HG03280 (cell line): ENCODE measurements around the gene CGB8.
"Not testable (repeated sequence)": the region's sequence is repeated elsewhere in the genome, so short reads cannot be mapped to it uniquely, and the experiment has no call there.

ENCODE experiments used
- ATAC-seq: cut with Tn5 transposase; IDR thresholded peaks from one replicate; pipeline ENCODE4 v1.9.1; 2021; ENCODE audit warnings: mild to moderate bottlenecking, moderate library complexity; ENCODE audit not compliant: unreplicated experiment

CGB8 gene

GRCh38 chr19:49064768-49065611 is 16.1 kb upstream of the CGB8 start, which contains the start of gene NTF4:
Gene NTF4, minus strand, starts transcription at chr19:49064818. Its CDS starts 2,821 bp downstream, at chr19:49061997.
- ATAC-seq: no peak

- ATAC-seq: no peak
Measured at GRCh38 chr19:49064029-49064629, 15.2 kb upstream of the CGB8 start.

- no peak for ATAC-seq
Measured at GRCh38 chr19:49061445-49061844, 12.5 kb upstream of the CGB8 start.

GRCh38 chr19:49061000-49061399 is 12.1 kb upstream of the CGB8 start:
- ATAC-seq: no peak

GRCh38 chr19:49059053-49059452 is 10.1 kb upstream of the CGB8 start:
- no peak for ATAC-seq

GRCh38 chr19:49058562-49058961 is 9.7 kb upstream of the CGB8 start:
- ATAC-seq: no peak

- no peak for ATAC-seq
Measured at GRCh38 chr19:49057636-49058234, 8.8 kb upstream of the CGB8 start, which contains the start of gene CGB7. Gene CGB7, minus strand, starts transcription at chr19:49057749. Its CDS starts 2,374 bp downstream, at chr19:49055375.

GRCh38 chr19:49056902-49057596 is 8.1 kb upstream of the CGB8 start:
- ATAC-seq: not testable (repeated sequence)

GRCh38 chr19:49056101-49056901 is 7.4 kb upstream of the CGB8 start:
- ATAC-seq: no peak

- not testable (repeated sequence) for ATAC-seq
Measured at GRCh38 chr19:49050376-49051033, 1.6 kb upstream of the CGB8 start.

- ATAC-seq: not testable (repeated sequence)
Measured at GRCh38 chr19:49049834-49050233, 923 bp upstream of the CGB8 start.

- not testable (repeated sequence) for ATAC-seq
Measured at GRCh38 chr19:49043548-49043947, 5.4 kb downstream of the CGB8 start, which contains the start of gene CGB5. Gene CGB5, plus strand, starts transcription at chr19:49043848. Its CDS starts 362 bp downstream, at chr19:49044210.

GRCh38 chr19:49042666-49043065 is 6.2 kb downstream of the CGB8 start:
- ATAC-seq: not testable (repeated sequence)

GRCh38 chr19:49042177-49042576 is 6.7 kb downstream of the CGB8 start:
- ATAC-seq: no peak

- ATAC-seq: not testable (repeated sequence)
Measured at GRCh38 chr19:49039736-49040135, 9.2 kb downstream of the CGB8 start.

- ATAC-seq: not testable (repeated sequence)
Measured at GRCh38 chr19:49038557-49039276, 10.2 kb downstream of the CGB8 start.

- not testable (repeated sequence) for ATAC-seq
Measured at GRCh38 chr19:49038111-49038510, 10.8 kb downstream of the CGB8 start.

GRCh38 chr19:49036815-49037214 is 12.1 kb downstream of the CGB8 start, which contains the start of gene CGB1:
Gene CGB1, minus strand, starts transcription at chr19:49036895. Its CDS starts 184 bp downstream, at chr19:49036711.
- ATAC-seq: not testable (repeated sequence)
